ENCODE measurements around the gene INPP5A. TPM values are rescaled to one million over a fixed set of nuclear protein-coding genes. Genes with fewer than 3 reads are reported as not detected.

The INPP5A gene
- total and polyA plus RNA-seq, 2 donors (not counting 1 experiment from before 2014, with no cell fraction given) = 9.3 to 87.8 TPM

- Mint-ChIP-seq H3K27ac (no peak overlapping the region), H3K9me3 (ENCODE audit: insufficient read depth) (peaks cover 5% of the 10 kb centered on the region), H3K27me3 (no peaks in the 10 kb centered on the region), H3K4me3 (no peak overlapping the region), H3K4me1 (peaks cover 54% of the 10 kb centered on the region)
- POLR2A ChIA-PET = interaction anchor here (0.5 to 0.6 kb wide), 2 partner anchors 18 to 20 kb away, joined by 3 to 4 read pairs; no protein-coding TSS in a partner anchor
- no peak overlapping the region for H3K4me3 ChIP-seq (ENCODE audit: control extremely low read depth in 1 of 5, extremely low read depth in 1 of 5, insufficient read depth in 1 of 5, low read depth in 2 of 5, low read length in 4 of 5)
- peaks cover 0 to 15% (median 14%) of the 10 kb centered on the region in 3 donors for H3K9me3 ChIP-seq (ENCODE audit: control extremely low read depth in 1 of 3, control insufficient read depth in 2 of 3, insufficient read depth in 1 of 3, low read length in 2 of 3)
- peaks cover 43% of the 10 kb centered on the region for H4K20me1 ChIP-seq (ENCODE audit: control insufficient read depth, insufficient read depth, low read length, poor library complexity, severe bottlenecking)
- 100% methylated on average over 3 of the region's 3 CpGs for WGBS (ENCODE audit: insufficient coverage)
- peaks cover 9 to 15% of the 10 kb centered on the region in 2 donors for H3K4me1 ChIP-seq (ENCODE audit: control insufficient read depth in 2 of 2, insufficient read depth in 2 of 2, low read length in 2 of 2)
- no peak for DNase-seq
- peaks cover 100% of the 10 kb centered on the region for H3K79me2 ChIP-seq (ENCODE audit: control insufficient read depth, insufficient read depth, low read length)
- no peak overlapping the region for H3K9ac ChIP-seq (ENCODE audit: low read length)
- CTCF ChIA-PET = interaction anchor here (1.6 kb wide), 1 partner anchor 18 kb away, joined by 3 read pairs; no protein-coding TSS in a partner anchor
- no peak overlapping the region for H3K4me2 ChIP-seq (replicated peaks; ENCODE audit: low read depth, low read length, poor library complexity, severe bottlenecking)
- intact Hi-C loops (cut with micrococcal nuclease) = no loop called here
- H3K27ac ChIP-seq (ENCODE audit: low read length in 2 of 2) = no peak overlapping the region
- TF ChIP-seq CTCF (IDR thresholded peaks at IDR 0.05) = no peak
- TF ChIP-seq EZH2 (IDR thresholded peaks at IDR 0.05; ENCODE audit: borderline replicate concordance, insufficient read depth, low read depth, low read length, poor library complexity, severe bottlenecking) = no peak
- H2AFZ ChIP-seq (ENCODE audit: insufficient read depth, low read depth, low read length, poor library complexity, severe bottlenecking) = no peak overlapping the region
- no peaks in the 10 kb centered on the region for H3K27me3 ChIP-seq (replicated peaks in 1 of 4; ENCODE audit: control extremely low read depth in 1 of 4, control insufficient read depth in 3 of 4, insufficient read depth in 4 of 4, low read length in 3 of 4)
- H3K36me3 ChIP-seq (replicated peaks in 1 of 2; ENCODE audit: control extremely low read depth in 1 of 2, control insufficient read depth in 1 of 2, extremely low read depth in 1 of 2, insufficient read depth in 2 of 2, low read length in 1 of 2) = peaks cover 0 to 6% of the 10 kb centered on the region in 2 experiments
- ATAC-seq (ENCODE audit: low read depth) = no peak
These were observed 62.1 kb downstream of the INPP5A start for GRCh38 chr10:132599732-132600131.

- Histone ChIP-seq H3K4me2 (replicated peaks; ENCODE audit: low read depth, low read length, poor library complexity, severe bottlenecking) (no peak overlapping the region), H3K27me3 (replicated peaks in 1 of 4; ENCODE audit: control extremely low read depth in 1 of 4, control insufficient read depth in 3 of 4, insufficient read depth in 4 of 4, low read length in 3 of 4) (no peaks in the 10 kb centered on the region), H3K4me3 (ENCODE audit: control extremely low read depth in 1 of 5, extremely low read depth in 1 of 5, insufficient read depth in 1 of 5, low read depth in 2 of 5, low read length in 4 of 5) (no peak overlapping the region), H3K4me1 (ENCODE audit: control insufficient read depth in 2 of 2, insufficient read depth in 2 of 2, low read length in 2 of 2) (peaks cover 2 to 8% of the 10 kb centered on the region in 2 donors), H3K27ac (ENCODE audit: low read length in 2 of 2) (no peak overlapping the region), H4K20me1 (ENCODE audit: control insufficient read depth, insufficient read depth, low read length, poor library complexity, severe bottlenecking) (peaks cover 47% of the 10 kb centered on the region), H3K9me3 (ENCODE audit: control extremely low read depth in 1 of 3, control insufficient read depth in 2 of 3, insufficient read depth in 1 of 3, low read length in 2 of 3) (peaks cover 0 to 15% (median 14%) of the 10 kb centered on the region in 3 donors), H3K36me3 (replicated peaks in 1 of 2; ENCODE audit: control extremely low read depth in 1 of 2, control insufficient read depth in 1 of 2, extremely low read depth in 1 of 2, insufficient read depth in 2 of 2, low read length in 1 of 2) (peaks cover 0 to 6% of the 10 kb centered on the region in 2 experiments), H2AFZ (ENCODE audit: insufficient read depth, low read depth, low read length, poor library complexity, severe bottlenecking) (no peak overlapping the region), H3K9ac (ENCODE audit: low read length) (no peak overlapping the region), H3K79me2 (ENCODE audit: control insufficient read depth, insufficient read depth, low read length) (peaks cover 100% of the 10 kb centered on the region)
- ChIA-PET CTCF (interaction anchor here (1.6 kb wide), 1 partner anchor 17 kb away, joined by 3 read pairs; no protein-coding TSS in a partner anchor), POLR2A (no interaction called here)
- TF ChIP-seq EZH2 (IDR thresholded peaks at IDR 0.05; ENCODE audit: borderline replicate concordance, insufficient read depth, low read depth, low read length, poor library complexity, severe bottlenecking) (no peak), CTCF (IDR thresholded peaks at IDR 0.05) (no peak)
- Mint-ChIP-seq H3K4me1 (peaks cover 48% of the 10 kb centered on the region), H3K27me3 (no peaks in the 10 kb centered on the region), H3K4me3 (no peak overlapping the region), H3K27ac (no peak overlapping the region), H3K9me3 (ENCODE audit: insufficient read depth) (peaks cover 5% of the 10 kb centered on the region)
- WGBS (ENCODE audit: insufficient coverage) = 91% methylated on average over 2 of the region's 3 CpGs
- intact Hi-C loops (cut with micrococcal nuclease) = no loop called here
- ATAC-seq (ENCODE audit: low read depth) (no peak), DNase-seq (no peak)
These were observed 62.8 kb downstream of the INPP5A start for GRCh38 chr10:132600416-132600815.
